H1 (cell line): Measurements from ENCODE around the gene SLC7A5. TPM values are rescaled to one million over a fixed set of nuclear protein-coding genes. Genes with fewer than 3 reads are reported as not detected.
"Not testable (repeated sequence)": the region's sequence is repeated elsewhere in the genome, so short reads cannot be mapped to it uniquely, and the experiment has no call there.

Experiments
- CTCF ChIA-PET: fragments of 300-600 bp; sonication (Branson Sonifier 250); formaldehyde crosslinking; loops from one replicate; lab custom pipeline; 2021; ENCODE audit not compliant: partially characterized antibody; lab: Charles Lee
- POLR2A ChIA-PET: fragments of 300-600 bp; sonication (Branson Sonifier 250); formaldehyde crosslinking; loops from one replicate; lab custom pipeline; 2021; ENCODE audit warnings: inconsistent platforms; ENCODE audit not compliant: partially characterized antibody; lab: Charles Lee
- DNase-seq, 2 experiments: peaks; one replicate each; pipeline versions ENCODE4 v3.0.0 to v3.0.0-alpha.2; 2010 to 2022; ENCODE audit warnings: low spot score in 2 of 2, low read depth in 1 of 2, mixed read lengths in 1 of 2
- FAIRE-seq: peaks from 2 replicates; lab custom pipeline; 2011; peaks lifted over from hg19 to GRCh38; lab: Jason Lieb, UNC
- H2AFZ ChIP-seq: 2 replicates; pipeline ENCODE4 v1.8.1; 2012; ENCODE audit warnings: low read length, inconsistent platforms
- H2AK5ac ChIP-seq: 2 replicates; pipeline ENCODE4 v1.6.1; 2013; ENCODE audit warnings: low read depth, low read length
- H2BK120ac ChIP-seq: replicated peaks from 2 replicates; pipeline ENCODE3; 2013; ENCODE audit warnings: low read depth, low read length, inconsistent platforms
- H2BK12ac ChIP-seq: 2 replicates; pipeline ENCODE4 v1.6.1; 2013; ENCODE audit warnings: low read depth, low read length
- H2BK15ac ChIP-seq: 2 replicates; pipeline ENCODE4 v1.6.1; 2013; ENCODE audit warnings: low read length
- H2BK20ac ChIP-seq: 2 replicates; pipeline ENCODE4 v1.6.1; 2013; ENCODE audit warnings: low read length
- H2BK5ac ChIP-seq: 2 replicates; pipeline ENCODE4 v1.6.1; 2013; ENCODE audit warnings: low read depth, low read length
- H3K14ac ChIP-seq: 2 replicates; pipeline ENCODE4 v1.6.1; 2013; ENCODE audit warnings: inconsistent platforms; ENCODE audit not compliant: insufficient read length
- H3K18ac ChIP-seq: 2 replicates; pipeline ENCODE4 v1.6.1; 2013; ENCODE audit warnings: low read length; ENCODE audit errors: extremely low read depth
- H3K23ac ChIP-seq: 2 replicates; pipeline ENCODE4 v1.6.1; 2013; ENCODE audit warnings: inconsistent platforms; ENCODE audit not compliant: insufficient read length
- H3K23me2 ChIP-seq: 2 replicates; pipeline ENCODE4 v1.6.1; 2013; ENCODE audit warnings: low read depth, low read length
- H3K27ac ChIP-seq: 2 replicates; pipeline ENCODE4 v1.6.1; 2011; ENCODE audit warnings: low read depth, low read length, inconsistent platforms
- H3K27me3 ChIP-seq, 4 experiments: replicated peaks in 1 of 4; 1 replicate in 1 of 4; 2 replicates in 3 of 4; pipeline versions ENCODE4 v1.6.1 to v1.8.1; 2011 to 2013; ENCODE audit warnings: low read length in 3 of 4, mild to moderate bottlenecking in 3 of 4, inconsistent platforms in 2 of 4, mixed read lengths in 2 of 4, moderate library complexity in 1 of 4; ENCODE audit not compliant: control insufficient read depth in 3 of 4, insufficient read depth in 3 of 4; ENCODE audit errors: extremely low read depth in 1 of 4
- H3K36me3 ChIP-seq, 4 experiments: 2 replicates each; pipeline versions ENCODE4 v1.6.1 to v1.8.1; 2011 to 2013; ENCODE audit warnings: mild to moderate bottlenecking in 4 of 4, low read length in 3 of 4, moderate library complexity in 2 of 4, control low read depth in 1 of 4, inconsistent platforms in 1 of 4; ENCODE audit not compliant: insufficient read depth in 4 of 4, control insufficient read depth in 2 of 4
- H3K4ac ChIP-seq: replicated peaks from 2 replicates; pipeline ENCODE3; 2013; ENCODE audit warnings: low read length, low read depth, mixed read lengths, inconsistent platforms; ENCODE audit not compliant: insufficient read length
- H3K4me1 ChIP-seq, 4 experiments: replicated peaks in 1 of 4; 1 replicate in 1 of 4; 2 replicates in 3 of 4; pipeline versions ENCODE4 v1.6.1 to v1.8.1; 2011 to 2013; ENCODE audit warnings: low read length in 3 of 4, inconsistent platforms in 2 of 4, mixed read lengths in 1 of 4; ENCODE audit not compliant: insufficient read depth in 4 of 4, control insufficient read depth in 3 of 4
- H3K4me2 ChIP-seq, 2 experiments: 2 replicates each; pipeline versions ENCODE4 v1.6.1 to v1.8.1; 2011 to 2013; ENCODE audit warnings: low read depth in 2 of 2, low read length in 2 of 2, control low read depth in 1 of 2, inconsistent platforms in 1 of 2, mild to moderate bottlenecking in 1 of 2; ENCODE audit not compliant: insufficient read depth in 1 of 2
- H3K4me3 ChIP-seq, 4 experiments: fragments of 200-600, 300-600 bp in 1 of 4; sonication (generic), shearing (Covaris generic), sonication (Bioruptor Twin) in 1 of 4; 2 replicates each; pipeline versions ENCODE4 v1.5.1 to v1.8.1; 2011 to 2016; ENCODE audit warnings: low read length in 4 of 4, low read depth in 3 of 4, control low read depth in 2 of 4, inconsistent platforms in 2 of 4, mild to moderate bottlenecking in 2 of 4, mixed read lengths in 1 of 4, moderate library complexity in 1 of 4; ENCODE audit not compliant: insufficient read depth in 2 of 4; ENCODE audit errors: extremely low read depth in 1 of 4
- H3K56ac ChIP-seq: replicated peaks from 2 replicates; pipeline ENCODE3; 2013; ENCODE audit warnings: low read depth, mild to moderate bottlenecking, mixed read lengths, low read length, inconsistent platforms; ENCODE audit not compliant: insufficient read length
- H3K79me1 ChIP-seq: 2 replicates; pipeline ENCODE4 v1.6.1; 2013; ENCODE audit warnings: low read depth, low read length, control low read depth
- H3K79me2 ChIP-seq, 2 experiments: 2 replicates each; pipeline versions ENCODE4 v1.6.1 to v1.8.1; 2012 to 2013; ENCODE audit warnings: low read length in 2 of 2, mild to moderate bottlenecking in 2 of 2, inconsistent platforms in 1 of 2; ENCODE audit not compliant: insufficient read depth in 2 of 2, control insufficient read depth in 1 of 2
- H3K9ac ChIP-seq, 4 experiments: replicated peaks in 1 of 4; 1 replicate in 1 of 4; 2 replicates in 3 of 4; pipeline versions ENCODE4 v1.6.1 to v1.8.1; 2011 to 2013; ENCODE audit warnings: low read depth in 3 of 4, low read length in 3 of 4, control low read depth in 2 of 4, mild to moderate bottlenecking in 2 of 4, moderate library complexity in 2 of 4, inconsistent platforms in 1 of 4; ENCODE audit errors: extremely low read depth in 1 of 4
- H3K9me3 ChIP-seq, 2 experiments: 2 replicates each; pipeline versions ENCODE4 v1.6.1 to v1.8.1; 2012 to 2013; ENCODE audit warnings: mild to moderate bottlenecking in 2 of 2, moderate library complexity in 2 of 2, control low read depth in 1 of 2, inconsistent platforms in 1 of 2, low read depth in 1 of 2, low read length in 1 of 2, mixed read lengths in 1 of 2; ENCODE audit not compliant: insufficient read depth in 2 of 2
- H4K20me1 ChIP-seq, 2 experiments: replicated peaks in 1 of 2; 2 replicates each; pipeline versions ENCODE3 to v1.8.1; 2011 to 2013; ENCODE audit warnings: inconsistent platforms in 2 of 2, low read length in 2 of 2, mild to moderate bottlenecking in 1 of 2; ENCODE audit not compliant: insufficient read depth in 2 of 2, control insufficient read depth in 1 of 2
- H4K5ac ChIP-seq: 2 replicates; pipeline ENCODE4 v1.6.1; 2013; ENCODE audit warnings: low read length, low read depth, mixed read lengths, inconsistent platforms; ENCODE audit not compliant: insufficient read length
- H4K8ac ChIP-seq: 2 replicates; pipeline ENCODE4 v1.8.0; 2013; ENCODE audit warnings: mild to moderate bottlenecking, moderate library complexity, low read length, inconsistent platforms; ENCODE audit not compliant: insufficient read depth; ENCODE audit errors: extremely low read depth
- H4K91ac ChIP-seq: replicated peaks from 2 replicates; pipeline ENCODE3; 2013; ENCODE audit warnings: low read length, mixed read lengths, inconsistent platforms; ENCODE audit not compliant: insufficient read length
- CTCF ChIP-seq, 3 experiments: IDR thresholded peaks; 1 replicate in 2 of 3; 2 replicates in 1 of 3; pipeline versions ENCODE4 v1.5.1 to v1.6.1; 2011; ENCODE audit warnings: low read length in 3 of 3, mild to moderate bottlenecking in 3 of 3, inconsistent platforms in 2 of 3, low read depth in 1 of 3, moderate library complexity in 1 of 3; ENCODE audit not compliant: insufficient read depth in 1 of 3; ENCODE audit errors: control extremely low read depth in 1 of 3
- EGR1 ChIP-seq: IDR thresholded peaks from 2 replicates; pipeline ENCODE4 v1.6.1; 2011; ENCODE audit warnings: low read depth, low read length, borderline replicate concordance
- RAD21 ChIP-seq, 2 experiments: IDR thresholded peaks in 1 of 2; conservative IDR thresholded peaks in 1 of 2; 2 replicates each; pipeline ENCODE4 v1.6.1; 2011; ENCODE audit warnings: low read depth in 2 of 2, low read length in 2 of 2, improper control_type of control experiment in 1 of 2, inconsistent platforms in 1 of 2, mild to moderate bottlenecking in 1 of 2, moderate library complexity in 1 of 2
- WGBS, 2 experiments: shearing (Covaris generic) in 1 of 2; methylation state at CpG; one replicate each; pipeline versions ENCODE4 v1.1.6 to v1.1.7; 2013 to 2015; ENCODE audit warnings: low lambda C conversion rate in 2 of 2, mixed read lengths in 2 of 2, inconsistent platforms in 1 of 2, low coverage in 1 of 2, missing lambda C conversion rate in 1 of 2; ENCODE audit not compliant: insufficient replicate concordance in 2 of 2, insufficient coverage in 1 of 2, insufficient read length in 1 of 2; ENCODE audit errors: extremely low coverage in 1 of 2, missing lambda C conversion rate in 1 of 2; 5-methylcytosine and 5-hydroxymethylcytosine counted together
- polyA plus RNA-seq, 7 experiments: library from polyadenylated mRNA; depleted of rRNA in 3 of 7; stranded (reverse) in 5 of 7; unstranded in 2 of 7; fragments of >200 nt in 5 of 7; fragments of 200-250 nt in 2 of 7; gene quantifications; 1 replicate in 5 of 7; 2 replicates in 1 of 7; 4 replicates in 1 of 7; pipeline versions ENCODE4 v1.2.1 to v1.2.3, GENCODE V29; 2011 to 2013; ENCODE audit warnings: missing spikeins in 2 of 7, mixed read lengths in 2 of 7
- total RNA-seq: library from RNA; stranded (reverse); fragmentation: NEBNext Ultra II Directional; extraction: Animal tissue kit (Norgen Biotek cat#: 25700); gene quantifications from 2 replicates; pipeline ENCODE4 v1.2.1, GENCODE V29; 2021

Gene SLC7A5
- total and polyA plus RNA-seq, 2 of the 8 experiments (the other 6 are each of a cell fraction or from before 2014, with no cell fraction given), result 68.2 to 341 TPM

- not testable (repeated sequence) for H3K18ac ChIP-seq, H3K27me3 ChIP-seq, H2BK12ac ChIP-seq, H3K4me2 ChIP-seq, H3K23ac ChIP-seq, H3K9me3 ChIP-seq, FAIRE-seq, H2AK5ac ChIP-seq, H4K20me1 ChIP-seq, H3K4ac ChIP-seq, H3K9ac ChIP-seq, H3K56ac ChIP-seq, H3K79me1 ChIP-seq, H2BK15ac ChIP-seq, H4K8ac ChIP-seq, H3K4me1 ChIP-seq, H2AFZ ChIP-seq, H2BK120ac ChIP-seq, H3K79me2 ChIP-seq, H4K91ac ChIP-seq, H2BK20ac ChIP-seq, H3K36me3 ChIP-seq, H2BK5ac ChIP-seq, H4K5ac ChIP-seq, H3K23me2 ChIP-seq, H3K4me3 ChIP-seq, H3K27ac ChIP-seq, H3K14ac ChIP-seq
- ChIA-PET CTCF (interaction anchor here (0.9 to 3.4 kb wide), 9 partner anchors 14 to 124 kb away, joined by 3 to 21 read pairs (median 4); partner anchors contain the start of gene KLHDC4), POLR2A (interaction anchor here (0.9 kb wide), 2 partner anchors 15 to 111 kb away, joined by 3 to 4 read pairs; no protein-coding TSS in a partner anchor)
- DNase-seq, result peak in 1 of 2 experiments; percentile 68
- TF ChIP-seq RAD21 (IDR thresholded peaks at IDR 0.05 in 1 of 2, conservative IDR thresholded peaks at IDR 0.05 in 1 of 2; ENCODE audit: low read depth in 2 of 2, low read length in 2 of 2), result peak; percentile 64 to 69
- TF ChIP-seq CTCF (IDR thresholded peaks at IDR 0.05; ENCODE audit: control extremely low read depth in 1 of 3, insufficient read depth in 1 of 3, low read depth in 1 of 3, low read length in 3 of 3), result peak; percentile 46 to 92 (median 66)
- peak; percentile 96 for TF ChIP-seq EGR1
- 86% methylated on average over 10 of the region's 10 CpGs; no CpG with 5 or more reads in 1 of the 2 experiments for WGBS, 2 experiments
Observed at GRCh38 chr16:87889762-87890161, 20.5 kb upstream of the SLC7A5 start.
